GM21717 (cell line): ENCODE data around the gene ADGRL3.
"Not testable (repeated sequence)": the region's sequence is repeated elsewhere in the genome, so short reads cannot be mapped to it uniquely, and the experiment has no call there.

Experiments
- ATAC-seq: cut with Tn5 transposase; IDR thresholded peaks from one replicate; pipeline ENCODE4 v1.9.1; 2021; ENCODE audit warnings: mild to moderate bottlenecking, moderate library complexity; ENCODE audit not compliant: unreplicated experiment

ADGRL3 gene

GRCh38 chr4:61204353-61205060, 4.4 kb downstream of the ADGRL3 start:
- no peak for ATAC-seq

- no peak for ATAC-seq
Measured at GRCh38 chr4:61205066-61205465, 4.9 kb downstream of the ADGRL3 start.

DNA sequence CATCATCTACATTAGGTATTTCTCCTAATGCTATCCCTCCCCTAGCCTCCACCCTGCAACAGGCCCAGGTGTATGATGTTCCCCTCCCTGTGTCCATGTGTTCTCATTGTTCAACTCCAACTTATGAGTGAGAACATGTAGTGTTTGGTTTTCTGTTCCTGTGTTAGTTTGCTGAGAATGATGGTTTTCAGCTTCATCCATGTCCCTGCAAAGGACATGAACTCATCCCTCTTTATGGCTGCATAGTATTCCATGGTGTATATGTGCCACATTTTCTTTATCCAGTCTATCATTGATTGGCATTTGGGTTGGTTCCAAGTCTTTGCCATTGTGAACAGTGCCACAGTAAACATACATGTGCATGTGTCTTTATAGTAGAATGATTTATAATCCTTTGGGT, 7.0 kb downstream of the ADGRL3 start:
- ATAC-seq, result not testable (repeated sequence)

GRCh38 chr4:61210186-61210939, 10.2 kb downstream of the ADGRL3 start:
- ATAC-seq, result no peak

DNA sequence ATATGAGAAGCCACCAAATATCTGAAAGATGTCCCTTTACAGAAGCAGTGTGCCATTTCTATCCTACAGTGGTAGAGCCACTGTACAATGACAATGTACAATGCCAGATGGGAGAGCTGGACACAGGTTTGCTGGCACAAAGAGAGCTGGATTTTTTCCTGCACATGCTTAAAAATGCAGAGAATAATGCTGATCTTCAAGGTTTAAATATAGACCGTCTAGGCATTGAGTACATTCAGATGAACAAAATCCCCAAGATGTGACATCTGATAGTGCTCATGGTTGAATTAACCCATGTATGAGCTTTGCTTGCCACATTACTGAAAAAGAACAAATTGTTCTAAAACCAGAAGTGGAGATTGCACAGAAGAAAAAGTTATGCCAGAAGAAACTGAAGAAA, 11.7 kb downstream of the ADGRL3 start:
- no peak for ATAC-seq

DNA sequence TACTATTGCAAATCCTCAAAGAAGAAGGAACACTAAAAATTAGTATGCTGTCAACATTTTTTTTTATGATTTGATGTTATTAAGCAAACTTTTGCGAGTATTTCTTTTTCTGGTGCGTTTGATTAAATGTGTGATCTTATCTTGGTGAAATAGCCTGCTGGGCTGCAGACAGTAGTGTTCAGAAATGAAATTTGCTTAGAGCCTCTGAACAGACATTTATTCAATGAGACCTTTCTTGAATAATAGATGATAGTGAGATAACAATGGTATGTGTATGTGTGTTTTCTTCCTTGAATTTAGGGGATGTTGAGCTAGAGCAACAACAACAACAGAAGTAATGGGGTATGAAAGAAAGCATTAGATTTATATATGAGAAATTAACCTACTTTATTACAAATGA, 12.7 kb downstream of the ADGRL3 start:
- no peak for ATAC-seq

DNA sequence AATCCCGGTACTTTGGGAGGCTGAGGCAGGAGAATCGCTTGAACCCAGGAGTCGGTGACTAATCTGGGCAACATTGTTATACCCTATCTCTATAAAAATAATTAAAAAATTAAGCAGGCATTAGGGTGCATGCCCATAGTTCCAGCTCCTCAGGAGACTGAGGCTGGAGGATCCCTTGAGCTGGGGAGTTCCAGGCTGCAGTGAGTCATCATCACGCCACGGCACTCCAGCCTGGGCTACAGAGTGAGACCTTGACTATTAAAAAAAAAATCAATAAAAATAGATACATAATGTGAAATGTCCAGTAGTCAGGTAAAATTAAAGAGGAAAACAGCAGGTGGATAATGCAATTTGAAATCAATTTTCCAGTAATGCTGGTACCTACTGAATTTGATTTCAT, 14.6 kb downstream of the ADGRL3 start:
- no peak for ATAC-seq

DNA sequence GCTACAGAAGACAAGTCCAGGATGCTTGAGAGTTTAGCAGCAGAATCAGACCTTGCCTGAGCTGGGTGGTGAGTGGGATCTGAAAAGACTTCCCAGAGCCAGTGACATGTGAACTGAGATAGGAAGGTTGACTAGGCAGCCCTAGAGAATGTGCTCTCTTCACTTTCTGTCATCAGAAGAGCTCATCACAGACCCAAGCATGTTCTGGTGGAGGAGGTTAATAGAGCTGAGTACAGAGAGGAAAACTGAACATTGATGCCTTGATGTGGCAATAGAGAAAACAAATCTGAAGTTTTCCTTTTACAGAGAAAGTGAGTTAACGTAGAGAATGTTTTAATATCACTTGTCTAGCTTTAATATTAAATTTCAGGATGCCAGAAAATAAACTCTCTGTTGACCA, 17.1 kb downstream of the ADGRL3 start:
- no peak for ATAC-seq

- ATAC-seq, result no peak
Measured at GRCh38 chr4:61220556-61220955, 20.4 kb downstream of the ADGRL3 start.

GRCh38 chr4:61223385-61223784, 23.3 kb downstream of the ADGRL3 start:
- no peak for ATAC-seq

GRCh38 chr4:61224573-61224972, 24.4 kb downstream of the ADGRL3 start:
- no peak for ATAC-seq

DNA sequence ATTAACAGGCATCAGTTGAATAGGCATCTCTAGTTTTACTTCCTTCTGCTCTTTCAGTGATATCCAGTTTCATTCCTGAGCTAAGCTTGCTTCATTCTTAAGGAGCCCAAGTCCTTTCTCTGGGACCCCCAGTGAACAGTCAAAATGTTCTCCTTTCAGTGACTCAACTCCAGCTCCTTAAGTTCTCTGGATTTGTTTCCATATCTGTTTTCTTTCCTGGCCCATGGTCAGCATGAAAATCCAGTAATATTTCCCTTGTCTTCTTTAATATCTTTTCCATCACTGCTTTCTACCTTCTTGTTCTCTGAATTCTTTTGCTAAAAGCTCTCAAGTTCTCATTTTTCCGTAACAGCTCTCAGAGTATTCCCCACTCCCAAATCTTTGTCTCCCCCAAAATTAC, 25.5 kb downstream of the ADGRL3 start:
- ATAC-seq, result no peak

GRCh38 chr4:61231421-61231820, 31.3 kb downstream of the ADGRL3 start:
- ATAC-seq, result no peak

GRCh38 chr4:61239250-61239649, 39.1 kb downstream of the ADGRL3 start:
- ATAC-seq, result no peak

DNA sequence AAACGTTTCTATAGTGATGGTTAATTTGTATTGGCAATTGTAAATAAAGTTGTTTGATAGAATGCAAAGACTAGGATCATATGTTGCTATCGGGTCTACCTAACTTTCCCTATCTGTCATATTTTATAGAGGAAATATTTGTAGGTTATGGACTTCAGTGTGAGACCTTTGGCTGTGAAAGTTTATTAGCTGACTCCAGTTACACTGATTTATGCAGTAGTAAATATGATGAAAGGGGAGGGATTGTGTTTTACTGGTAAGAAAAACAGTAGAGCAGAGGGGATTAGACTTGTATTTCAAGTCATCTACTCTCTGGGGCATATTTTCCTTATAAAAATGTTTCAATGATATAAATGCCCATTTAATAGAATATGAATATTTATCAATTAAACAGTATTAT, 43.8 kb downstream of the ADGRL3 start:
- no peak for ATAC-seq

GRCh38 chr4:61245069-61245714, 45.1 kb downstream of the ADGRL3 start:
- ATAC-seq, result no peak

DNA sequence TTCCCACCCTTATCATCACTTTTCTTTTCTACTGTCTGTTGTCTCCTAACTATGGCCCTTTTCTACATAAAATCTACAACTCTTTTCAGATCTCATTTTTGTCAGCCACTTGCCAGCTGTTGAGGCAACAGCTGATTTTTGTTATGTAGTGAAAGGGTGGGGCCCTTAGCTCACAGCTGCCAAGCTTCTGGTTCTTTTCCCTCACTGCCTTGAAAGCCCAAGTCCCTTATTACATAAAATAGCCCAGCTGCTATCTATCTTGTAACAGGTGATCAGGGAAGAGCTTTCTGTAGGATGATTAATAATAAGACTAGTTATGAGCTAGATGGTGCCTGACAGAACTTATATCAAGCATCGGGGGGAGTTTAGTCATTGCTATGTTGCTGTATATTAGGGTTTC, 45.9 kb downstream of the ADGRL3 start:
- no peak for ATAC-seq

GRCh38 chr4:61248705-61249104, 48.6 kb downstream of the ADGRL3 start:
- no peak for ATAC-seq

DNA sequence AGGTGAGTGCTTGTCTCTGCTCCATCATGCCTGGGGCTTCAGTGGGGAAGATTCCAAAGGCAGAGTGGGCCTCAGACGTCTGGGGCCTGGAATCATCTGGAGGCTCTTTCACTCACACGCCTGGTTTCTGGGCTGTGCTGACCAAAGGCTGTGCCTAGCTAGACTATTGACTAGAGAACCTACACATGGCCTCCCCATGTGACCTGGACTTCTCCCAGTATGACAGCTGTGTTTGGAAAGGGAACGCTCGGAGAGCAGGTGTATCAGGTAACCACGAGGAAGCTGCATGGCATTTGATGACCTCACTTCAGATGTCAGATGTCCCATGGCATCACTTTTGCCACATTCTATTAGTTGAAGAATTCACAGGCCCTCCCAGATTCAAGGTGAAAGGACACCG, 51.0 kb downstream of the ADGRL3 start:
- no peak for ATAC-seq

GRCh38 chr4:61254406-61254805, 54.3 kb downstream of the ADGRL3 start:
- ATAC-seq, result no peak

GRCh38 chr4:61273233-61273632, 73.1 kb downstream of the ADGRL3 start:
- no peak for ATAC-seq

DNA sequence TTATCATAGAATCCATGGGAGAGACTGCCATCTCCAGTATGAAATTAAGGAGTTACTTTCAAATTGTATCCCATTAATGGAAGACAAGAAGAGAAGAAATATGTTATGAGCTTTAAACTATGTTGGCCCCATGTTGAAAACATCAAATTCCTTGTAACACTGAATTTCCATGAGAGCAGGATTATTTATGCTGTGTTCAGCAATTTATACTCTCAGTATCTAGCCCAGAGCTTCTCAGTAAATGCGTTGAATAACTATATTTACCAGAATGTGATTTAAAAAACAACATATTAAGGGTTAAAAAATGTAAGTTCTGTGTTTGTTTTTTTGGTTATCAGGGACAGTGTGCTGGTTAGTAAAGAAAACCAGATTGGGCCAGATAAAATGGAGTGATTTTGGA, 74.2 kb downstream of the ADGRL3 start:
- ATAC-seq, result no peak
